Measurements from ENCODE around the gene EIF6. TPM values are rescaled to one million over a fixed set of nuclear protein-coding genes. Genes with fewer than 3 reads are reported as not detected.
A peak's percentile ranks its signal among the peaks of the same experiment; 100 is the strongest.

EIF6 gene
- total and polyA plus RNA-seq, 9 of the 15 experiments (the other 6 are each of a cell fraction or from before 2014, with no cell fraction given), result 165 to 832 (median 229) TPM

DNA sequence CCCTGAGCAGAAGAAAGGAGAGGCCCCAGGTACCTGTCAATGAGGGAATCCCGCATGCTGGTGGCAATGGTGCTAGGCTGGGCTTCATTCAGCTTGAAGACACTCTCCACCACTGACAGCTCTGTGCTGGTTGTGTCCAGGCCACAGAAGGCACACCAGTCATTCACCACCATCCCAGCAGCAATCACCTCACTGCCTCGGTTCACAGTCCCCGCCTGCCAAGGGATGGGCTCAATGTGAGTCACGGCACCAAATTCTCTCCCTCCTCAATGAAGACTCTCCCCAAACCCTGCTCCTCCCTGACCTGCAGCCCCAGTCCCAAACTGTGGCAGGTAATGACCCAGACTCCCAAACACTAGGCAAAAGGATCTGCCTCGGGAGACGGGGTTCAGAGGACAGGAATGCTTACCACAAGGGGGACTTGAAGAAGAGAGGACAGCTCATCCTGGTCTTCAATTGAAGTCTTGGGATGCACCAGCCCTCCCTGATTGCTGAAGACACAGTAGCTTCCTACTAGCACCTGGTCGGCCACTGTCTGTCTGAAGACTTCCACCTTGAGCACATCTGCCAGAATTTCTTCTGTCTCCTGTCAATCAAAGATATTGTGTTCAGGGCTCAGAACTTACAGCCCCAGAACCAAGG is 4.9 kb downstream of the EIF6 start:
- ChIA-PET POLR2A (interaction anchor here (0.8 to 1.0 kb wide), 3 partner anchors 10 to 462 kb away, joined by 3 read pairs; partner anchors contain the start of gene RBM39), CTCF (ENCODE audit: low intra/inter-chr PET ratio) (no interaction called here)
- BruUV-seq (replicated peaks), result no TSS peak
- Histone ChIP-seq H3K79me2 (ENCODE audit: control insufficient read depth, insufficient read depth, low read length) (peaks cover 50% of the 10 kb centered on the region), H3K27me3 (ENCODE audit: control insufficient read depth in 2 of 2, insufficient read depth in 2 of 2, low read length in 2 of 2) (no peaks in the 10 kb centered on the region), H3K4me1 (replicated peaks in 1 of 2; ENCODE audit: control insufficient read depth in 2 of 2, insufficient read depth in 2 of 2, low read length in 2 of 2) (peaks cover 13 to 42% of the 10 kb centered on the region in 2 experiments; a peak in 4 of 5 replicates), H3K9me3 (replicated peaks; ENCODE audit: control insufficient read depth, insufficient read depth, low read depth, low read length) (no peaks in the 10 kb centered on the region), H3K4me2 (ENCODE audit: insufficient read depth, low read length) (no peak overlapping the region), H3K4me3 (no peak overlapping the region), H3K27ac (ENCODE audit: extremely low read depth, low read depth, low read length) (no peak overlapping the region), H3K36me3 (ENCODE audit: control insufficient read depth, insufficient read depth, low read length) (peaks cover 77% of the 10 kb centered on the region), H3K9me1 (ENCODE audit: control insufficient read depth, insufficient read depth, low read length) (no peaks in the 10 kb centered on the region), H3K9ac (ENCODE audit: insufficient read depth in 1 of 2, low read depth in 2 of 2, low read length in 2 of 2) (peak overlapping the region in 1 of 2 experiments; percentile 71; a peak in 1 of 4 replicates), H4K20me1 (replicated peaks; ENCODE audit: control insufficient read depth, insufficient read depth, low read length) (no peaks in the 10 kb centered on the region), H2AFZ (ENCODE audit: low read depth, low read length) (no peak overlapping the region)
- intact Hi-C loops (cut with micrococcal nuclease), result no loop called here
- in situ Hi-C loops (cut with MboI), result no loop called here
- TF ChIP-seq ZNF165 (CRISPR knock-in tag; IDR thresholded peaks at IDR 0.05; ENCODE audit: borderline replicate concordance), result no peak
- TF ChIP-seq, protein P1, sequence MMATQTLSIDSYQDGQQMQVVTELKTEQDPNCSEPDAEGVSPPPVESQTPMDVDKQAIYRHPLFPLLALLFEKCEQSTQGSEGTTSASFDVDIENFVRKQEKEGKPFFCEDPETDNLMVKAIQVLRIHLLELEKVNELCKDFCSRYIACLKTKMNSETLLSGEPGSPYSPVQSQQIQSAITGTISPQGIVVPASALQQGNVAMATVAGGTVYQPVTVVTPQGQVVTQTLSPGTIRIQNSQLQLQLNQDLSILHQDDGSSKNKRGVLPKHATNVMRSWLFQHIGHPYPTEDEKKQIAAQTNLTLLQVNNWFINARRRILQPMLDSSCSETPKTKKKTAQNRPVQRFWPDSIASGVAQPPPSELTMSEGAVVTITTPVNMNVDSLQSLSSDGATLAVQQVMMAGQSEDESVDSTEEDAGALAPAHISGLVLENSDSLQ (IDR thresholded peaks at IDR 0.05), result 0 out of 2 replicates have a peak, but pooled peaks have one; percentile 6
- FAIRE-seq (no peak), DNase-seq (ENCODE audit: extremely low read depth in 1 of 4, low spot score in 3 of 4) (no peak), ATAC-seq (no peak)
- WGBS (ENCODE audit: insufficient coverage, low coverage, missing lambda C conversion rate), result 87% methylated on average over 7 of the region's 7 CpGs

DNA sequence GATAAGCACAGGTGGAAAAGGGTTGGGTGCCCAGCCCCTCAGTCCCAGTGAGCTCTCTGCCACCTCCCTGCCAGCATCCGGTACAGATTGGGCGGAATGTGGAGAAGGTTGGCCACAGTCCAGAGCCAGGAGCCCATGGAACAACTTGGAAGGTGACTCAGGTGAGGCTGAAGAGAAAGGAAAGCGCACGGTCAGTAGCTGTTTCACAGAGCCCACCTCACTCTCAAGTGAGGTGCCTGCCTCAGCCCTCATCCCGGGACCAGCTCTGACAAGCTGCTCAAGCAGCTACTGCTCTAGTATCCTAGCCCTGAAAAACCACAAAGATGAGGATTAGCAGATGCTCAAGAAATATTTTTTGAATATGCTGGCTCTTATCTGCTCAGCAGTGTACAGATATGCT is 5.5 kb downstream of the EIF6 start:
- intact Hi-C loops (cut with micrococcal nuclease) (no loop called here), in situ Hi-C loops (cut with MboI) (no loop called here)
- TF ChIP-seq TEAD2 (tag; IDR thresholded peaks at IDR 0.05) (no peak), POLR2G (IDR thresholded peaks at IDR 0.05; ENCODE audit: low read depth, low read length) (0 out of 2 replicates have a peak, but pooled peaks have one; percentile 4)
- H3K4me1 ChIP-seq (replicated peaks in 1 of 2; ENCODE audit: control insufficient read depth in 2 of 2, insufficient read depth in 2 of 2, low read length in 2 of 2), result peaks cover 13 to 43% of the 10 kb centered on the region in 2 experiments; a peak in 4 of 5 replicates
- H3K27me3 ChIP-seq (ENCODE audit: control insufficient read depth in 2 of 2, insufficient read depth in 2 of 2, low read length in 2 of 2), result no peaks in the 10 kb centered on the region
- 79% methylated on average over 4 of the region's 5 CpGs for WGBS (ENCODE audit: insufficient coverage, low coverage, missing lambda C conversion rate)
- ATAC-seq (no peak), FAIRE-seq (no peak), DNase-seq (ENCODE audit: extremely low read depth in 1 of 4, low spot score in 3 of 4) (no peak)
- H3K27ac ChIP-seq (ENCODE audit: extremely low read depth, low read depth, low read length), result no peak overlapping the region
- no peaks in the 10 kb centered on the region for H3K9me3 ChIP-seq (replicated peaks; ENCODE audit: control insufficient read depth, insufficient read depth, low read depth, low read length)
- no peak overlapping the region for H3K4me2 ChIP-seq (ENCODE audit: insufficient read depth, low read length)
- peak overlapping the region in 1 of 2 experiments; percentile 6; a peak in 1 of 4 replicates for H3K9ac ChIP-seq (ENCODE audit: insufficient read depth in 1 of 2, low read depth in 2 of 2, low read length in 2 of 2)
- H3K9me1 ChIP-seq (ENCODE audit: control insufficient read depth, insufficient read depth, low read length), result no peaks in the 10 kb centered on the region
- no peaks in the 10 kb centered on the region for H4K20me1 ChIP-seq (replicated peaks; ENCODE audit: control insufficient read depth, insufficient read depth, low read length)
- peaks cover 44% of the 10 kb centered on the region for H3K79me2 ChIP-seq (ENCODE audit: control insufficient read depth, insufficient read depth, low read length)
- peaks cover 77% of the 10 kb centered on the region for H3K36me3 ChIP-seq (ENCODE audit: control insufficient read depth, insufficient read depth, low read length)
- H3K4me3 ChIP-seq, result no peak overlapping the region
- TSS peak; percentile 2 for BruUV-seq (replicated peaks)
- POLR2A ChIA-PET, result interaction anchor here (0.6 to 1.0 kb wide), 4 partner anchors 10 to 605 kb away, joined by 3 to 4 read pairs (median 3); no protein-coding TSS in a partner anchor
- no peak overlapping the region for H2AFZ ChIP-seq (ENCODE audit: low read depth, low read length)
- CTCF ChIA-PET (ENCODE audit: low intra/inter-chr PET ratio), result no interaction called here

Measured in K562 (cell line).